Measurements from ENCODE around the gene NLRX1.
"Not testable (repeated sequence)": the region's sequence is repeated elsewhere in the genome, so short reads cannot be mapped to it uniquely, and the experiment has no call there.

NLRX1 gene

GRCh38 chr11:119193001-119193400 lies 24.5 kb downstream of the NLRX1 start:
- DNase-seq (ENCODE audit: low read depth) = no peak
- TF ChIP-seq CTCF (IDR thresholded peaks at IDR 0.05; ENCODE audit: insufficient read depth, low read depth, low read length, missing control alignments) = no peak
- no peak overlapping the region for H3K4me3 ChIP-seq (ENCODE audit: low read length)

- no peak for DNase-seq (ENCODE audit: low read depth)
- H3K4me3 ChIP-seq (ENCODE audit: low read length) = no peak overlapping the region
- TF ChIP-seq CTCF (IDR thresholded peaks at IDR 0.05; ENCODE audit: insufficient read depth, low read depth, low read length, missing control alignments) = no peak
Measured at GRCh38 chr11:119193626-119194025, 25.1 kb downstream of the NLRX1 start.

GRCh38 chr11:119194811-119195440 lies 26.4 kb downstream of the NLRX1 start:
- TF ChIP-seq CTCF (IDR thresholded peaks at IDR 0.05; ENCODE audit: insufficient read depth, low read depth, low read length, missing control alignments) = no peak
- no peak overlapping the region for H3K4me3 ChIP-seq (ENCODE audit: low read length)
- no peak for DNase-seq (ENCODE audit: low read depth)

GRCh38 chr11:119195680-119196079 lies 27.2 kb downstream of the NLRX1 start:
- peak; percentile 57 for DNase-seq (ENCODE audit: low read depth)
- no peak overlapping the region for H3K4me3 ChIP-seq (ENCODE audit: low read length)
- no peak for TF ChIP-seq CTCF (IDR thresholded peaks at IDR 0.05; ENCODE audit: insufficient read depth, low read depth, low read length, missing control alignments)

GRCh38 chr11:119196833-119197483 lies 28.4 kb downstream of the NLRX1 start:
- H3K4me3 ChIP-seq (ENCODE audit: low read length) = no peak overlapping the region
- peak; percentile 93 for DNase-seq (ENCODE audit: low read depth)
- peak; percentile 86 for TF ChIP-seq CTCF (IDR thresholded peaks at IDR 0.05; ENCODE audit: insufficient read depth, low read depth, low read length, missing control alignments)

GRCh38 chr11:119198925-119199324 lies 30.4 kb downstream of the NLRX1 start:
- no peak overlapping the region for H3K4me3 ChIP-seq (ENCODE audit: low read length)
- no peak for DNase-seq (ENCODE audit: low read depth)
- no peak for TF ChIP-seq CTCF (IDR thresholded peaks at IDR 0.05; ENCODE audit: insufficient read depth, low read depth, low read length, missing control alignments)

GRCh38 chr11:119201236-119201635 lies 32.7 kb downstream of the NLRX1 start:
- not testable (repeated sequence) for H3K4me3 ChIP-seq (ENCODE audit: low read length); DNase-seq (ENCODE audit: low read depth)
